Putamen (tissue), 1 donor: ENCODE data around the gene SCAMP1.
"Not testable (repeated sequence)": the region's sequence is repeated elsewhere in the genome, so short reads cannot be mapped to it uniquely, and the experiment has no call there.

Source experiments
- DNase-seq: peaks from one replicate; pipeline ENCODE4 v3.0.0-alpha.2; 2016; ENCODE audit warnings: low spot score

Gene SCAMP1

GRCh38 chr5:78429332-78429980, 69.0 kb downstream of the SCAMP1 start:
- no peak for DNase-seq

GRCh38 chr5:78430866-78431265, 70.4 kb downstream of the SCAMP1 start:
- no peak for DNase-seq

GRCh38 chr5:78433972-78434371, 73.6 kb downstream of the SCAMP1 start:
- DNase-seq = no peak

- no peak for DNase-seq
Measured at GRCh38 chr5:78447775-78448424, 87.5 kb downstream of the SCAMP1 start.

- no peak for DNase-seq
Measured at GRCh38 chr5:78449103-78449502, 88.7 kb downstream of the SCAMP1 start.

GRCh38 chr5:78457507-78457906, 97.1 kb downstream of the SCAMP1 start:
- DNase-seq = not testable (repeated sequence)

- DNase-seq = no peak
Measured at GRCh38 chr5:78458843-78459242, 98.4 kb downstream of the SCAMP1 start.

GRCh38 chr5:78467140-78467539, 106.7 kb downstream of the SCAMP1 start:
- DNase-seq = no peak

- no peak for DNase-seq
Measured at GRCh38 chr5:78467752-78468357, 107.4 kb downstream of the SCAMP1 start.

- DNase-seq = no peak
Measured at GRCh38 chr5:78471896-78472295, 111.5 kb downstream of the SCAMP1 start.

- DNase-seq = no peak
Measured at GRCh38 chr5:78472469-78473106, 112.2 kb downstream of the SCAMP1 start.

GRCh38 chr5:78473751-78474150, 113.3 kb downstream of the SCAMP1 start:
- no peak for DNase-seq

GRCh38 chr5:78475370-78475769, 115.0 kb downstream of the SCAMP1 start:
- DNase-seq = no peak

GRCh38 chr5:78476795-78477194, 116.4 kb downstream of the SCAMP1 start:
- no peak for DNase-seq

GRCh38 chr5:78482948-78483347, 122.5 kb downstream of the SCAMP1 start:
- DNase-seq = no peak

GRCh38 chr5:78483809-78484521, 123.5 kb downstream of the SCAMP1 start:
- DNase-seq = no peak

- no peak for DNase-seq
Measured at GRCh38 chr5:78486218-78486617, 125.8 kb downstream of the SCAMP1 start.

GRCh38 chr5:78487846-78488245, 127.4 kb downstream of the SCAMP1 start:
- DNase-seq = no peak

GRCh38 chr5:78490709-78491485, 130.5 kb downstream of the SCAMP1 start:
- no peak for DNase-seq

GRCh38 chr5:78492224-78492623, 131.8 kb downstream of the SCAMP1 start:
- no peak for DNase-seq

- DNase-seq = no peak
Measured at GRCh38 chr5:78492650-78493049, 132.2 kb downstream of the SCAMP1 start.

- no peak for DNase-seq
Measured at GRCh38 chr5:78495800-78496199, 135.4 kb downstream of the SCAMP1 start.
